Panc1 (cell line): ENCODE measurements around the gene CDH23.

ENCODE experiments used
- POLR2AphosphoS5 ChIP-seq: IDR thresholded peaks from 2 replicates; pipeline ENCODE4 v1.6.1; 2012; ENCODE audit warnings: mild to moderate bottlenecking, low read depth, low read length, moderate library complexity
- TF ChIP-seq, protein P1 (sequence below): fragments of 450-650 bp; IDR thresholded peaks from 2 replicates; pipeline ENCODE4 v1.5.1; 2017; ENCODE audit warnings: mild to moderate bottlenecking

DNA sequence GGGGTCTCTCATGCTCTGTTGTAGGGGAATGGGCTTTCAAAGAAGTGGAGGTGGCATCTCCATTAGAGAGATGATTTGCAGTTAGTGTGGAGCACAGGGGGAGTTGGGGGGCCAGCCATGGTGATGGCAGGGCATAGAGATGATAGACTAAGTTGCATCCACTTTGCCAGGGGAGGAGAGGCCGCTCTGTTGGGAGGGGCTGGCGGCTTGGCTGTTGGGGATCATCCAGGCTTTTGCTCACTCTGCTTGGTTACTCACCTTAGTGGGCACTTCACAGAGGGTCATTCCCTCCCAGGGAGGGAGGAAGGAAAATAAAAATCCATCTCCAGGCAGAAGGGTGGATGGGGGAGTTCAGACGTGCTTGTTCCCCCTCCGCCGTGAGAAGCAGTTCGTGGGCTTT, 31.4 kb upstream of the CDH23 start:
- TF ChIP-seq, protein P1, sequence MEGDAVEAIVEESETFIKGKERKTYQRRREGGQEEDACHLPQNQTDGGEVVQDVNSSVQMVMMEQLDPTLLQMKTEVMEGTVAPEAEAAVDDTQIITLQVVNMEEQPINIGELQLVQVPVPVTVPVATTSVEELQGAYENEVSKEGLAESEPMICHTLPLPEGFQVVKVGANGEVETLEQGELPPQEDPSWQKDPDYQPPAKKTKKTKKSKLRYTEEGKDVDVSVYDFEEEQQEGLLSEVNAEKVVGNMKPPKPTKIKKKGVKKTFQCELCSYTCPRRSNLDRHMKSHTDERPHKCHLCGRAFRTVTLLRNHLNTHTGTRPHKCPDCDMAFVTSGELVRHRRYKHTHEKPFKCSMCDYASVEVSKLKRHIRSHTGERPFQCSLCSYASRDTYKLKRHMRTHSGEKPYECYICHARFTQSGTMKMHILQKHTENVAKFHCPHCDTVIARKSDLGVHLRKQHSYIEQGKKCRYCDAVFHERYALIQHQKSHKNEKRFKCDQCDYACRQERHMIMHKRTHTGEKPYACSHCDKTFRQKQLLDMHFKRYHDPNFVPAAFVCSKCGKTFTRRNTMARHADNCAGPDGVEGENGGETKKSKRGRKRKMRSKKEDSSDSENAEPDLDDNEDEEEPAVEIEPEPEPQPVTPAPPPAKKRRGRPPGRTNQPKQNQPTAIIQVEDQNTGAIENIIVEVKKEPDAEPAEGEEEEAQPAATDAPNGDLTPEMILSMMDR: no peak
- no peak for TF ChIP-seq POLR2AphosphoS5
